ENCODE results near the gene XPNPEP2. TPM values are rescaled to one million over a fixed set of nuclear protein-coding genes. Genes with fewer than 3 reads are reported as not detected.

Gene XPNPEP2
- total RNA-seq, 1 experiment from 2014 or later = not detected

DNA sequence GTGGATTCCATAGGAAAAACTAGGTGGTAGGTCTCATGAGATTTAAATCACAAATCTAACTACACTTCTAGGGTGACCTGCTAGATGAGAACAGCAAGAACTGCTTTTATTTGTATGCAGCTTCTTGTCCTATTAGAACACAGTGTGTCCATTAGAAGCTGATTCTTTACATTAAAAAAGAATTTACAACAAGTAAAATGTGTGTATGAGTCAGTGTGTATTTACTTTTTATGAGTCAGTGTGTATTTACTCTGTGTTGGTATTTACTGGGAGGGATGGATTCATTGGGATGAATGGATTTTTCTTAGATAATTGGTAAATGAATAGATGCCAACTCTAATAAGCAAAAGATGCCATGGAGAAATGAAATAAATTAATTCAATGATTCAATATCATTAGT is 40.6 kb upstream of the XPNPEP2 start:
- Histone ChIP-seq H3K9me3 (ENCODE audit: insufficient read depth, low read depth) (no peaks in the 10 kb centered on the region), H3K36me3 (ENCODE audit: low read depth) (no peaks in the 10 kb centered on the region), H3K4me3 (no peak overlapping the region), H3K4me2 (peak overlapping the region; percentile 44), H3K27me3 (ENCODE audit: insufficient read depth, low read depth) (no peaks in the 10 kb centered on the region), H3K79me2 (ENCODE audit: low read depth) (no peaks in the 10 kb centered on the region), H3F3A (ENCODE audit: insufficient read depth, low read depth) (peaks cover 14% of the 10 kb centered on the region), H4K20me1 (ENCODE audit: insufficient read depth) (no peaks in the 10 kb centered on the region), H3K27ac (no peak overlapping the region), H3K9me2 (ENCODE audit: insufficient read depth) (no peaks in the 10 kb centered on the region), H3K4me1 (replicated peaks; ENCODE audit: insufficient read depth) (peaks cover 24% of the 10 kb centered on the region), H2AFZ (no peak overlapping the region)
- ChIA-PET CTCF (no interaction called here), POLR2A (ENCODE audit: unreplicated experiment) (no interaction called here)
- no TSS peak for BruUV-seq (replicated peaks)
- peak in 1 of 2 experiments; percentile 86 for DNase-seq
- intact Hi-C loops (cut with micrococcal nuclease; ENCODE audit: unreplicated experiment) = no loop called here
- TF ChIP-seq EZH2 (IDR thresholded peaks at IDR 0.05; ENCODE audit: low read depth) (no peak), CTCF (conservative IDR thresholded peaks at IDR 0.05) (no peak)

DNA sequence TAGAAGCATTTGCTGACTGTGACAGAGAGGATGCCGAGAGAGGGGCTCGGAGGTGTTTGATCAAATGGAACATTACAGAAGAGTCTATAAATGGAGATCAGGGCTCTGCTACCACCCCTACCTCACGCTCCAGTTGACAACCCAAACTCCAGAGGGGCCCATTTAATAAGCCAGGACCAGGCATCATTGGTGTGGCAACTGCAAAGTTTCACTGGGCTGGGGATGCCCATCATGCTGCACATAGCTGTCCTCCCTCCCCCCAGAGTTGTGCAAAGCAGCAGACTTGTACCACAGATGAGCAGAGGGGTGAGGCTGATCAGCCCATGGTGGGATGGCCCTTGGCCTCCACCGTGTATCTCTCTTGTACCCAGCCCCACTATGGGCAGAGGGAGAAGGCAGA is 38.2 kb upstream of the XPNPEP2 start:
- H3K27me3 ChIP-seq (ENCODE audit: insufficient read depth, low read depth) = 0 out of 2 replicates have a peak, but pooled peaks cover 4% of the 10 kb centered on the region
- peaks cover 14% of the 10 kb centered on the region for H3F3A ChIP-seq (ENCODE audit: insufficient read depth, low read depth)
- CTCF ChIA-PET = no interaction called here
- intact Hi-C loops (cut with micrococcal nuclease; ENCODE audit: unreplicated experiment) = no loop called here
- H3K36me3 ChIP-seq (ENCODE audit: low read depth) = no peaks in the 10 kb centered on the region
- no peak overlapping the region for H2AFZ ChIP-seq
- no peaks in the 10 kb centered on the region for H3K9me2 ChIP-seq (ENCODE audit: insufficient read depth)
- no peaks in the 10 kb centered on the region for H4K20me1 ChIP-seq (ENCODE audit: insufficient read depth)
- H3K79me2 ChIP-seq (ENCODE audit: low read depth) = no peaks in the 10 kb centered on the region
- no peak for TF ChIP-seq CTCF (conservative IDR thresholded peaks at IDR 0.05)
- TF ChIP-seq EZH2 (IDR thresholded peaks at IDR 0.05; ENCODE audit: low read depth) = no peak
- DNase-seq = no peak
- no peaks in the 10 kb centered on the region for H3K9me3 ChIP-seq (ENCODE audit: insufficient read depth, low read depth)
- H3K4me3 ChIP-seq = no peak overlapping the region
- H3K27ac ChIP-seq = no peak overlapping the region
- peaks cover 24% of the 10 kb centered on the region for H3K4me1 ChIP-seq (replicated peaks; ENCODE audit: insufficient read depth)
- BruUV-seq (replicated peaks) = no TSS peak
- POLR2A ChIA-PET (ENCODE audit: unreplicated experiment) = no interaction called here
- H3K4me2 ChIP-seq = no peak overlapping the region

DNA sequence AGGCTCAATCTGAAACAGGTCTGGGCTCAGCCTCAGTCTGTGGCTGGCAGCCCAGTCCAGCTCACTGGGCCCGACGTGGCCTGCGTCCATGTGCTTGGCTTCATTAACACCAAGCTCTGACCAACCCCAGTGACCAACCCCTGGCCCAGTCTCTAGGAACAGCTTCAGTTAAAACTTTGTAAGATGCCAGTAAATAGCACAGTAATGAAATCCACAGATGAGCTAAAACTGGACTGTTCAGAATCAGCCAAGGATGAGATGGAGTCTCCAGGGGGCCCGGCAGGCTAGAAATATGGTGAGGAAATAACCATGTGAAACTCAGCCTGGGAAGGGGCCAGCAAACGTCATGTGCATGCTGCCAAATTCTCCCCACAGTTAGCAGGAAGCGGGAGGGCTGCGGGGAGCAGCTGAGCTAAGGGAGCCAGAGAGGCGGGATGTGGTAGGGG is 37.1 kb upstream of the XPNPEP2 start:
- H3K27me3 ChIP-seq (ENCODE audit: insufficient read depth, low read depth) = 0 out of 2 replicates have a peak, but pooled peaks cover 4% of the 10 kb centered on the region
- no peaks in the 10 kb centered on the region for H4K20me1 ChIP-seq (ENCODE audit: insufficient read depth)
- no peak for DNase-seq
- no peak overlapping the region for H3K4me2 ChIP-seq
- H3K9me3 ChIP-seq (ENCODE audit: insufficient read depth, low read depth) = no peaks in the 10 kb centered on the region
- no TSS peak for BruUV-seq (replicated peaks)
- ChIA-PET POLR2A (ENCODE audit: unreplicated experiment) (no interaction called here), CTCF (interaction anchor here (0.9 kb wide), 1 partner anchor 65 kb away, joined by 5 read pairs; no protein-coding TSS in a partner anchor)
- H3F3A ChIP-seq (ENCODE audit: insufficient read depth, low read depth) = peaks cover 14% of the 10 kb centered on the region
- H3K4me3 ChIP-seq = no peak overlapping the region
- TF ChIP-seq CTCF (conservative IDR thresholded peaks at IDR 0.05) (no peak), EZH2 (IDR thresholded peaks at IDR 0.05; ENCODE audit: low read depth) (no peak)
- peaks cover 22% of the 10 kb centered on the region for H3K4me1 ChIP-seq (replicated peaks; ENCODE audit: insufficient read depth)
- H3K27ac ChIP-seq = no peak overlapping the region
- no peaks in the 10 kb centered on the region for H3K36me3 ChIP-seq (ENCODE audit: low read depth)
- no peaks in the 10 kb centered on the region for H3K79me2 ChIP-seq (ENCODE audit: low read depth)
- intact Hi-C loops (cut with micrococcal nuclease; ENCODE audit: unreplicated experiment) = no loop called here
- no peaks in the 10 kb centered on the region for H3K9me2 ChIP-seq (ENCODE audit: insufficient read depth)
- H2AFZ ChIP-seq = no peak overlapping the region
